Keratinocyte (primary cell): Measurements from ENCODE around the gene FSHB.

Experiments used
- EZH2 ChIP-seq: IDR thresholded peaks from one replicate; pipeline ENCODE4 v1.6.1; 2012; ENCODE audit warnings: inconsistent platforms, mild to moderate bottlenecking, low read length, moderate library complexity
- TF ChIP-seq, protein P1 (sequence below), 3 experiments: IDR thresholded peaks in 1 of 3; conservative IDR thresholded peaks in 1 of 3; optimal IDR thresholded peaks in 1 of 3; 2 replicates in 2 of 3; 3 replicates in 1 of 3; pipeline versions ENCODE3 to v1.5.1; 2011; ENCODE audit warnings: low read length in 3 of 3, mild to moderate bottlenecking in 3 of 3, moderate library complexity in 2 of 3, control low read depth in 1 of 3, inconsistent platforms in 1 of 3; ENCODE audit not compliant: insufficient read depth in 2 of 3; ENCODE audit errors: extremely low read depth in 1 of 3

GRCh38 chr11:30197869-30198268, 32.9 kb upstream of the FSHB start:
- TF ChIP-seq EZH2, result no peak
- TF ChIP-seq, protein P1, sequence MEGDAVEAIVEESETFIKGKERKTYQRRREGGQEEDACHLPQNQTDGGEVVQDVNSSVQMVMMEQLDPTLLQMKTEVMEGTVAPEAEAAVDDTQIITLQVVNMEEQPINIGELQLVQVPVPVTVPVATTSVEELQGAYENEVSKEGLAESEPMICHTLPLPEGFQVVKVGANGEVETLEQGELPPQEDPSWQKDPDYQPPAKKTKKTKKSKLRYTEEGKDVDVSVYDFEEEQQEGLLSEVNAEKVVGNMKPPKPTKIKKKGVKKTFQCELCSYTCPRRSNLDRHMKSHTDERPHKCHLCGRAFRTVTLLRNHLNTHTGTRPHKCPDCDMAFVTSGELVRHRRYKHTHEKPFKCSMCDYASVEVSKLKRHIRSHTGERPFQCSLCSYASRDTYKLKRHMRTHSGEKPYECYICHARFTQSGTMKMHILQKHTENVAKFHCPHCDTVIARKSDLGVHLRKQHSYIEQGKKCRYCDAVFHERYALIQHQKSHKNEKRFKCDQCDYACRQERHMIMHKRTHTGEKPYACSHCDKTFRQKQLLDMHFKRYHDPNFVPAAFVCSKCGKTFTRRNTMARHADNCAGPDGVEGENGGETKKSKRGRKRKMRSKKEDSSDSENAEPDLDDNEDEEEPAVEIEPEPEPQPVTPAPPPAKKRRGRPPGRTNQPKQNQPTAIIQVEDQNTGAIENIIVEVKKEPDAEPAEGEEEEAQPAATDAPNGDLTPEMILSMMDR (optimal IDR thresholded peaks at IDR 0.05 in 1 of 3, IDR thresholded peaks at IDR 0.05 in 1 of 3, conservative IDR thresholded peaks at IDR 0.05 in 1 of 3; ENCODE audit: extremely low read depth in 1 of 3, insufficient read depth in 2 of 3, low read length in 3 of 3), result no peak
